Measurements from ENCODE around the gene GDF7.

The GDF7 gene

GRCh38 chr2:20666304-20667150, at the start of gene GDF7:
GDF7 (plus strand) TSS chr2:20667144; CDS start chr2:20667240, 96 bp downstream.
- no peak for DNase-seq (ENCODE audit: low read depth in 2 of 3, low spot score in 1 of 3)

DNA sequence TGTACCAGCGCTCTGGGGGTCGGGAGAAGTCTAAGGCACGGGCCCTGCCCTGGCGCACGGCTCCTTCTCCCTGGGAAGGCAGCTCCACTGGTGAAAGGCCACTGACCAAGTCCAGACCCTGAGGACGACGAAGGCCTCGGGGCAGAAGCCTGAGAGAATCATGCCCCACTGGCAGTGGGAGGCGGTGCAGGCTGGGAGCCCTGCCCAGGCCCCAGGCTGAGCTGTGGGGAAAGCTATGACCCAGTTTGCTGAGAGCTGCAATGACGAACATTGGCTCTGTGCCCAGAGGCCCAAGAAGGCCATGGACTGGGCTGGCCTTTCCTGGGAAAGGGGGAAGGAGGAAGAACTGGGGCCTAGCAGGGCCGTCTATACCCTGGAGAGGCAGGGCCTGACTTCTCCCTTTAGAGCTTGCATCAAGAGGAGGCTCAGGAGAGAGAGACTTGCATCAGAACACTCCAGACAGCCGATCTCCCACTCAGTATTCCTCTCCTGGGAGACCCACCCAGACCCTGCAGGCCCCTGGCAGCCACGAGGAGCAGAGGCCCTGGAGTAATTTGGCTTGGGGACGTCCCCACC, 49.0 kb upstream of the GDF7 start:
- DNase-seq (ENCODE audit: low read depth in 2 of 3, low spot score in 1 of 3): no peak

GRCh38 chr2:20618468-20618885, 48.5 kb upstream of the GDF7 start:
- no peak for DNase-seq (ENCODE audit: low read depth in 2 of 3, low spot score in 1 of 3)

GRCh38 chr2:20618886-20619521, 47.9 kb upstream of the GDF7 start:
- DNase-seq (ENCODE audit: low read depth in 2 of 3, low spot score in 1 of 3): no peak

DNA sequence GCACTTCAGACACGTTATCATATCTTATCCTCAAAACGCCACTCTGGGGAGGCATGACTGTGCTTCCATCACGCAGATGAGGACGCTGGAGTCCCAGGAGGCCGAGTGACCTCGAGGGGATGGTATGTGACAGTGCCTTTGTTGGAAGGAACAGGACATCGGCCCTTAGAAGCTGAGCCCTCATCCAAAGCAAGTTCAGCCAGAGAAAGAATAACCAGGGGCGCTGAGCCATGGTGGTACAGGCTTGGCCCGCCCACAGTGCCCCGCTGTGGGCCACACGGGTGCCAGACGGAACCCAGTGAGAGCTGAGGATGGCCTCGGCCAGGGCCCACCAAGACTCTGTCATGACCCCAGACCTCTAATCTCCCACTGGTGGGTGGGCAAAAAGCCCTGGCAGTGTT, 47.3 kb upstream of the GDF7 start:
- no peak for DNase-seq (ENCODE audit: low read depth in 2 of 3, low spot score in 1 of 3)

DNA sequence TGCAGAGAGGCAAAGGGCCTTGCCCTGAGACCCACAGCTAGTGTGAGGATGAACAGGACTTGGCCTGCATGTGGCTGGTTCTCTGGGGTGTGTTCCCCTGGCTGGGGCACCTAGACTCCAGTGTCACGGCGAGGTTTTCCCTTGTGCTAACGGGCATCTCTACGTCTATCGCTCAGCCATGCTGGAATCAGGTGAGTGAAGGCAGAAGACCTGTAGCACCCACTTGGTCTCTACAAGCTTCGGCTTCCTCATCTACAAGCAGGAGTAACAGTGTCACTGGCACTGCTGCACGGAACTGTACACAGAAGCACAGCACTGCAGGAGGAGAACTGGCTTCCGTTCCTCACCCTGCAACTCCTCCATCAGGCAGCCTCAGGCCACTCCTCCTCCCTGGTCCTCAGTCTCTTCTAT, 46.7 kb upstream of the GDF7 start:
- DNase-seq (ENCODE audit: low read depth in 2 of 3, low spot score in 1 of 3): no peak

GRCh38 chr2:20620696-20621365, 46.1 kb upstream of the GDF7 start:
- no peak for DNase-seq (ENCODE audit: low read depth in 2 of 3, low spot score in 1 of 3)

GRCh38 chr2:20621366-20622295, 45.3 kb upstream of the GDF7 start:
- DNase-seq (ENCODE audit: low read depth in 2 of 3, low spot score in 1 of 3): no peak

GRCh38 chr2:20622296-20622686, 44.7 kb upstream of the GDF7 start:
- DNase-seq (ENCODE audit: low read depth in 2 of 3, low spot score in 1 of 3): no peak

DNA sequence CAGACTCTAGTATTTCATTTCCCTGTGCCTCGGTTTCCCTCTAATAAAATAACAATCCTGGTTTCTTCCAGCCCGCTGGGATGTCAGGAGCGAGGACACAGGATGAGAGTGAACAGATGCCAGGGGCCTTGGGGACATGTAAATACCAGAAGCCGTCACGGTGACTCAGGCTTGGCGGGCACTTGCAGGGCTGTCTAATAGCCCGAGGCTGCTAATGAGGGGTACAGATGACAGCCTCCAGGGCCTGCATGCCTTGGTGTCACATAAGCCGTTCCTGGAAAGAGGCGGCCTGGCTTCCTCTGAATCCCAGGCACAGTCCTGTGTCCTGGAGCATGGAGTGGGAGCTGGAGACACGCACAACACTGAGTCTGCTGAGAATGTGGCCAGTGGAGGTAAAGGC, 44.2 kb upstream of the GDF7 start:
- DNase-seq (ENCODE audit: low read depth in 2 of 3, low spot score in 1 of 3): no peak

- DNase-seq (ENCODE audit: low read depth in 2 of 3, low spot score in 1 of 3): no peak
Observed at GRCh38 chr2:20623241-20623640, 43.7 kb upstream of the GDF7 start.

- DNase-seq (ENCODE audit: low read depth in 2 of 3, low spot score in 1 of 3): no peak
Observed at GRCh38 chr2:20623741-20624155, 43.2 kb upstream of the GDF7 start.

DNA sequence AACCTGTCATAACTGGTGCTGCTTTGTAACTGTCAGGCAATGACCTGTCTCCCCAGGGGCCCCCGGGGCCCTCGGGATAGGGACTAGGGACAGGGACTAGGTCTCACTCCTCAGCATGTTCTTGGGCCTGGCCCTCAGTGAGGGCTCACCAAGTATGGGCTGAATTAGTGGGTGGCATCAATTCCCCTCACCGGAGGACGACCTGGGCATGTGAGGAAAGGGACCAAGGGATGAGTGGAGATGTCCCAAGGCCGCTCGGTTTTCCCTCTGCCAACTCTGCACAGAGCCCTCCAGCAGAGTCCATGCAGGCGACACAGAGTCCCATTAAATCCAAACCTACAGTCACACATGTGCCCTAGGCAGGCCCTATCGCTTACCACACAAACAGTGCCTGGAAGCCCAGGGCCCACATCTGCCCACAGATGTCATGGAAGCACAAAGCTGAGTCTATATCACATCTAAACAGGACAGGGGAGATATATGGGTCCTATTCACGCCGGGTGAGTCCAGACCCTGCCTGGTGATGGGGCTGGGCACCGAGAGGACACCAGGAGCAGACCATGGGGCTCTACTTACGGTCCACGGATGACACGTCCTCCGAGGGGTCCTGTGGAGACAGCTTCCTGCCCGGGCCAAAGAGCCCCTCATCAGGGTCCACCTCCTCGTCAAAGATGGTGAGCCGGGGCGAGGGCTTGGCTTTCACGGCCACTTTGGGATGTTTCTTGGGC, 42.6 kb upstream of the GDF7 start:
- DNase-seq (ENCODE audit: low read depth in 2 of 3, low spot score in 1 of 3): no peak

- DNase-seq (ENCODE audit: low read depth in 2 of 3, low spot score in 1 of 3): no peak
Observed at GRCh38 chr2:20624884-20625485, 42.0 kb upstream of the GDF7 start.

DNA sequence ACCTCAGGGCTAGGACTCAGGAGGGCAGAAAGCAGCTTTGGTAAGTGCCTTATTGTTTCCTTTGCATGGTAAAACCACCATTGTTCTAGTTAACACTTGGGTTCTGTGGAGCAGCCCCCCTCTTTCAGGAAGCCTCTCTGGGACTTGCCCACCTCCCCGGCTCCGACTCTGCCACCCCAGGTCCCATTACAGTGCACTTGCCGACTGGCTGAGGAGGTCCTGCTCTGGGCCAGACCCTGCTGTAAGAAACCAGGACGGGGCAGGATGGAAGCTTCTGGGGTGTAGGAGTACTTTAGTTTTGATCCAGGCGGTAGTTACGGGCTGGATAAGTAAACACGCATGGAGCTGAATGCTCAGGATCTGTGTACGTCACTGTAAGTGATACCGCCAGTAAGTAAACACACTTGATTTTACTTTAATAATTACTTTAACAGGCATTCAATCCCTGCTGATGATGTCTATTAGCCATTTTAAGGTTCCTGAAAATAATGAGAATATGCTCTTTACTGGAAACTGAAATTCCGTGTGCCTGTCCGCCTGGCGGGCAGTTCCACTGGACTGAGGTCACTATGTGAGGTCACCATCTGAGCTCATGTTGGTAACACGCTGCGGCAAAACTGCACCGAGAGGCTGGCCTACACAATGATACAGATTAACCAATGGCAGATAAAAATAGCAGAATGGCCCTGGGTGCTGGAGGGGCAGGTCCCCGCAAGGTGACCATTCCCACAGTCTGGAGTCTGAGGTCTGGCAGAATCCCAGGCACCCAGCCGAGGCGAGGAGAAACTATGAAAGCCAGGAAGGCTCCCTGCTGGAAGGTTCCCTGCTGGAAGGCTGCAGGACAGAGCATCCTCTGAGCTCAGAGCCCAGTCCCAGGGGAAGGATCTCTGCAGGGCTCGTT, 41.2 kb upstream of the GDF7 start:
- DNase-seq (ENCODE audit: low read depth in 2 of 3, low spot score in 1 of 3): no peak

DNA sequence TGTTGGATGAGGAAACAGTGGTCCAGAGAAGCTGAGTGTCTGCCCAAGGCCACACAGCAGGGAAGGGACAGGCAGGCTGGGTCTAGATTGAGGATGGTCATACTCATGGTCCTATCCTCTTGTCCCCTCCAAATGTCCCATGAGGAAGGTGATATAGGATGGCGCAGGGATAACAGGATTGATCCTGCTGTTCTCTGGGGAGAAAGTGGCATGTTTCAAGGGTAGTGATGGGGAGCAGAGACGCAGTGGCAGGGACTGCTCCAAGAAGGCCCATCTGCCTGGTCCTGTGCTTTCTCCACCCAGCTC, 40.6 kb upstream of the GDF7 start:
- DNase-seq (ENCODE audit: low read depth in 2 of 3, low spot score in 1 of 3): no peak

GRCh38 chr2:20626698-20627513, 40.0 kb upstream of the GDF7 start:
- DNase-seq (ENCODE audit: low read depth in 2 of 3, low spot score in 1 of 3): no peak
